Retinal pigment epithelial cell (primary cell): ENCODE results near the gene INA.
"Not testable (repeated sequence)": the region's sequence is repeated elsewhere in the genome, so short reads cannot be mapped to it uniquely, and the experiment has no call there.

Experiments
- DNase-seq: peaks from one replicate; pipeline ENCODE4 v3.0.0-alpha.2; 2010; ENCODE audit warnings: low read depth
- H3K4me3 ChIP-seq: 2 replicates; pipeline ENCODE4 v1.5.1; 2011; ENCODE audit warnings: mild to moderate bottlenecking, low read length, control low read depth, moderate library complexity
- TF ChIP-seq, protein P1 (sequence below): conservative IDR thresholded peaks from 2 replicates; pipeline ENCODE4 v1.5.1; 2011; ENCODE audit warnings: low read depth, low read length, control low read depth, inconsistent platforms

The INA gene

DNA sequence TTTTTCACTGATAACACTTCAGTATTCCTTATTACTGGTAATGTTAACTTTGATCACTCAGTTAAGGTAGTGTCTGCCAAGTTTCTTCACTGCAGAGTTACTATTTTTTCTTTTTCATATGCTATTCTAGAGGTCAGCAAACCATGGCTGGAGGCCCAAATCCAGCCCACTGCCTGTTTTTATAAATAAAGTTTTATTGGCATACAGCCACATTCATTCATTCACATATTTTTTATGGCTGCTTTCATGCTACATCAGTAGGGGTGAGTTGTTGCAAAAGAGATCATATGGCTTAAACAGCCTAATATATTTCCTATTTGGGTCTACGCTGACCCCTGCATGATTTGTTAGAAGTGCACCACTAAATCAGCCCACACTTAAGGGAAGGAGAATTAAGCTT, 20.3 kb upstream of the INA start:
- no peak for DNase-seq
- TF ChIP-seq, protein P1, sequence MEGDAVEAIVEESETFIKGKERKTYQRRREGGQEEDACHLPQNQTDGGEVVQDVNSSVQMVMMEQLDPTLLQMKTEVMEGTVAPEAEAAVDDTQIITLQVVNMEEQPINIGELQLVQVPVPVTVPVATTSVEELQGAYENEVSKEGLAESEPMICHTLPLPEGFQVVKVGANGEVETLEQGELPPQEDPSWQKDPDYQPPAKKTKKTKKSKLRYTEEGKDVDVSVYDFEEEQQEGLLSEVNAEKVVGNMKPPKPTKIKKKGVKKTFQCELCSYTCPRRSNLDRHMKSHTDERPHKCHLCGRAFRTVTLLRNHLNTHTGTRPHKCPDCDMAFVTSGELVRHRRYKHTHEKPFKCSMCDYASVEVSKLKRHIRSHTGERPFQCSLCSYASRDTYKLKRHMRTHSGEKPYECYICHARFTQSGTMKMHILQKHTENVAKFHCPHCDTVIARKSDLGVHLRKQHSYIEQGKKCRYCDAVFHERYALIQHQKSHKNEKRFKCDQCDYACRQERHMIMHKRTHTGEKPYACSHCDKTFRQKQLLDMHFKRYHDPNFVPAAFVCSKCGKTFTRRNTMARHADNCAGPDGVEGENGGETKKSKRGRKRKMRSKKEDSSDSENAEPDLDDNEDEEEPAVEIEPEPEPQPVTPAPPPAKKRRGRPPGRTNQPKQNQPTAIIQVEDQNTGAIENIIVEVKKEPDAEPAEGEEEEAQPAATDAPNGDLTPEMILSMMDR = no peak
- no peak overlapping the region for H3K4me3 ChIP-seq

DNA sequence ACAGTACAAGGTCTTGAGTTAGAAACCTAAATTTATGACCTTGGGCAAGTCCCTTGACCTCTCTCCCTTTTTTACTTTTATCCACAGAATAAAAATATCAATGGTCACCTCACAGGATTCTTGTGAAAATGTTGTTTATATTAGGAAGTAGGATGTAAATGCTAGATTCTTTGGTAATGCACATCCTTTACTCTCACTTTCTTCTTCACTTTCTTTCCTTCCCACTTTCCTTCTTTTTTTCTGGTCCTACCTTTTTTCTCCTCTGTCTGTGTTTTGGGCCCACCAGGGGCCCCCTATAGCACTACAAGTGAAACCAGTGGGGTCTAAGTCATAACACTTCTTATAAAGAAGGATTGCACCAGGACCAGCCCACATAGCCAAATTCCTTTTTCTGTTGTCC, 19.1 kb upstream of the INA start:
- TF ChIP-seq, protein P1 = no peak
- H3K4me3 ChIP-seq = no peak overlapping the region
- no peak for DNase-seq

DNA sequence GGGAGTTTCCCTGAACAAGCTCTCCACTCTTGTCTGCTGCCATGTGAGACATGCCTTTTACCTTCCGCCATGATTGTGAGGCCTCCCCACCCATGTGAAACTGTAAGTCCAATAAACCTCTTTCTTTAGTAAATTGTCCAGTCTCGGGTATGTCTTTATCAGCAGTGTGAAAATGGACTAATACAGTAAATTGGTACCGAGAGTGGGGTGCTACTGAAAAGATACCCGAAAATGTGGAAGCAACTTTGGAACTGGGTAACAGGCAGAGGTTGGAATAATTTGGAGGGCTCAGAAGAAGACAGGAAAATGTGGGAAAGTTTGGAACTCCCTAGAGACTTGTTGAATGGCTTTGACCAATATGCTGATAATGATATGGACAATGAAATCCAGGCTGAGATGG, 18.0 kb upstream of the INA start:
- H3K4me3 ChIP-seq, DNase-seq: not testable (repeated sequence)

DNA sequence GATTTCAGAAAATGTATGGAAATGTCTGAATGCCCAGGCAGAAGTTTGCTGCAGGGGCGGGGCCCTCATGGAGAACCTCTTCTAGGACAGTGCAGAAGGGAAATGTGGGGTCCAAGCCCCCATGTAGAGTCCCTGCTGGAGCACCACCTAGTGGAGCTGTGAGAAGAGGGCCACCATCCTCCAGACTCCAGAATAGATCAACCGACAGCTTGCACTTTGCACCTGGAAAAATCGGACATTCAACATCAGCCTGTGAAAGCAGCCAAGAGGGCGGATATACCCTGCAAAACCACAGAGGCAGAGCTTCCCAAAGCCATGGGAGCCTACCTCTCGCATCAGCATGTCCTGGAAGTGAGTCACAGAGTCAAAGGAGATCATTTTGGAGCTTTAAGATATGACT, 16.9 kb upstream of the INA start:
- H3K4me3 ChIP-seq = no peak overlapping the region
- TF ChIP-seq, protein P1 = no peak
- DNase-seq = no peak

DNA sequence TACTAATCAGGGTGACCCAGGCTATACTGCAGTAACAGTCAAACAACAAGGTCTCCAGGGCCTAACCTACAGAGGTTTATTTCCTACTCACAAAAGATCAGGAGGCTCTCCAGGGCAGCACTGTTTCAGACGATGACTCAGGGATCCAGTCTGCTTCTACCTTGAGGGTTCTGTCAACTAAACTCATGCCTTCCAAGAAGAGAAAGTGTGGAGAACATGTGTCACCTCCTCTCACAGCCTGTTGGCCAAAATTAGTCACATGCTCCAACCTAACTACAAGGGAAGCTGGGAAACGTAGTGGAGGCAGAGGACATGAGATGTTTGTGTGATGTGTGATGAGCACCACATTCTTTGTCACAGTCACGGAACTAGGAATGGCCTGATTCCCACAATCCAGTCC, 14.7 kb upstream of the INA start:
- no peak overlapping the region for H3K4me3 ChIP-seq
- DNase-seq = no peak
- TF ChIP-seq, protein P1 = no peak

DNA sequence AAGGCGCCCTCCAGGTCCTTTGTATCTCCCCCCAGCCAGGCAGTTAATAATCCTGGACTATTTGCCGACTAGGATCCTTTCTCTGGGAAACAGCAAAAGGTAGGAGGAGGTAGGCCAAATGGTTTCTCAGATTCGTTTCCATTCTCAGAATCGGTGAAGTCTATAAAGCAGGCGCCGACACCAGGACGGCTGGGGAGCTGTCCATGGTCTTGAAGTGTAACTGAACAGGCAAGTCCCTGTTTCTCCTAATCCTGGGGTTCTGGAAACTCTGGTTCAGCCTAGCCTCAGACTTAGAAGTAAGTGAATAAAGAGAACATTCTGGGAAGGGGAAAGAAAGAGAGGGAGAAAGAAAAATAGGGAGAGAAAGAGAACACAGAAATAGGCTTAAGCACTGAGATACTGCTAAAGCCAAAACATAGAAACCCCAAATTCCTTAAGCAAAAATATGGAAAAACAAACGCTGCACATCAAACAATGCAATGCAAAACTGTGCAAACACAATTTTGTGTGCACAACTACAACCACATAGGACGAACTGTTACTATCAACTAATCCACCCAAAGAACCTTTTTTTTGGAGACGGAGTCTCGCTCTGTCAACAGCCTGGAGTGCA, 11.1 kb upstream of the INA start:
- H3K4me3 ChIP-seq = no peak overlapping the region
- DNase-seq = peak; percentile 39
- TF ChIP-seq, protein P1 = no peak

DNA sequence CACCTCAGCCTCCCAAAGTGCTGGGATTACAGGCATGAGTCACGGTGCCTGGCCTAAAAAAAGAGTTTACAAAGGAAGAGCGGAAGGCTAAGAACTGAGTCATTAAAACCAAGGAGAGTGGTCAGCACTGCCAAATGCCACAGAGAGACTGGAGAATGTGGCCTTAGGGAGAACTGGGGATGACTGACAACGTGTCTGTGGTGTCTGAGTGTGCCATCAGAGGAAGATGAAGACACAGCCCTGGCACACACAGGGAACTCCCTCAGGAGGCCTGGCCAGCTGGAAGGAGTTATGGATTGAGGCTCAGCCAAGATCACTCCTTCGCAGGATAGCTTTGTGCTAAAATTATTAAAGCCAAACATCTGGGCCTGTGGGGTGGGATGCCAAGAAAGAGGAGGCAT, 3.9 kb upstream of the INA start:
- no peak overlapping the region for H3K4me3 ChIP-seq
- peak; percentile 61 for DNase-seq
- TF ChIP-seq, protein P1 = no peak
